Stimulated activated CD4-positive, alpha-beta T cell treated with anti-CD3 and anti-CD28 coated beads, Interleukin-2, amount 100 ng/mL, for 4 hours (primary cell): ENCODE results near the gene PEX26.
"Not testable (repeated sequence)": the region's sequence is repeated elsewhere in the genome, so short reads cannot be mapped to it uniquely, and the experiment has no call there.

Experiments
- DNase-seq: peaks from one replicate; pipeline ENCODE4 v3.0.0-alpha.2; 2020; ENCODE audit warnings: low read depth

PEX26 gene

DNA sequence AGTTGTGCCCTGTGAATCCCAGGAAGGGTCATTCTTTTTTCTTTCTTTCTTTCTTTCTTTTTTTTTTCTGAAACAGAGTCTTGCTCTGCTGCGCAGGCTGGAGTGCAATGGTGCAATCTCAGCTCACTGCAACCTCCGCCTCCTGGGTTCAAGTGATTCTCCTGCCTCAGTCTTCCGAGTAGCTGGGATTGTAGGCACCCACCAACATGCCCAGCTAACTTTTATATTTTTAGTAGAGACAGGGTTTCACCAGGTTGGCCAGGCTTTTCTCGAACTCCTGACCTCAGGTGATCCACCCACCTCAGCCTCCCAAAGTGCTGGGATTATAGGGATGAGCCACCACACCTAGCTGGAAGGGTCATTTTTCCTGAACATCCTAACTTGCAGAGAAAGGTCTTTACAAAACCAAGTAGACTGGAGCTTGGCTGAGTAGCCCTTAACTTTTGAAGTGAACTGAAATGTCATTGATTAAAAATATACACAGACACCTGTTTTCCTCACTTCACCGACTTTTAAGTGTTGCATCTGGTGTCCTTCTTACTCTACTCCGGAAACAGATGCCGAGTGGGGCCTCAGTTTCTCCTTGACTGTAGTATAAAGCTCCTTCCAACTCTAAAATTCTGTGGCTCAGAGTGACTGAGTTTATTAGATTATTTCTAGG is 6.4 kb upstream of the PEX26 start:
- not testable (repeated sequence) for DNase-seq

DNA sequence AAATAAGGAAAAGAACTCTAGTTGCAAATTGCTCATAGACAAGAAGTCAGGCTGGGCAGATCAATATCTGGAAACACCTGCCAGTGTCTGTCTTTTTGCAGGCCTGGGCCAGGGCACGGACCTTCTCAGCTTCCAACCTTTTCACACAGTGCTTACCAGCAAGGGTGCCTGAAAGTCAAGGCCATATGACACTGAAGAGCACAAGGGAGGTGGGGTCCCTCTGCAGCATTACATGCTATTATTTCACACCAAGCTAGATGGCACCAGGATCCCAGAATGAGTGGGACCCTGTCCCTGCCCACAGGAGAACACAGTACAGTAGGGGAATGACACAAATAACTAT is 5.9 kb upstream of the PEX26 start:
- no peak for DNase-seq

DNA sequence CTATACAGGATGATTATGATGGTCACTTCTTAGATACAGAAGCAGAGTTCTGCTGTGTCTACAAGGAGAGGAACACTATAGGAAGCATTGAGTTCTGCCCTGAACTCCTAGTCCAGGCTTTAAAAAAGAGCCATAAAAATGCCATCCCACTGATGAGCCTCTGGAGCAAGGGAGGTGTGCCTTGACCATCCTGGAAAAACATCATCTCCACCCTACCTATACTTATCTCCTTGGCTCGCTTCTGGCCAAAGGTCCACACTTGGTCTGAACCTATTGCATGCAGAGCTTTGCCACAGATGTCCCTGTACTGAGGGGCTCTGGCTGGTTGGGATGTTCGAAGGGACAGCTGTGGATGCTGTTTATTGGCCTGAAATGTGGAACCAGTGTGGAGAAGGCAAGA is 4.3 kb upstream of the PEX26 start:
- DNase-seq, result no peak

DNA sequence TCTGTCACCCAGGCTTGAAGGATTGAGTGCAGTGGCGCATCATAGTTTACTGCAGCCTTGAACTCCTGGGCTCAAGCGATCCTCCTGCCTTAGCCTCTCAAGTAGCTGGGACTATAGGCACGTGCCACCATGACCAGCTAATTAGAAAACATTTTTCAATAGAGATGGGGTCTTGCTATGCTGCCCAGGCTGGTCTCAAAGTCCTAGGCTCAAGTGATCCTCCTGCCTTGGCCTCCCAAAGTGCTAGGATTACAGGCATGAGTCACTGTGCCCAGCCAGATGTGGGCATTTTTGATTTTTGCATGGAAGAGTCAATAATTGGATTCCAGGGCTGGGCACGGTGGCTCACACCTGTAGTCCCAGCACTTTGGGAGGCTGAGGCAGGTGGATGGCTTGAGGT is 3.9 kb upstream of the PEX26 start:
- DNase-seq, result not testable (repeated sequence)

DNA sequence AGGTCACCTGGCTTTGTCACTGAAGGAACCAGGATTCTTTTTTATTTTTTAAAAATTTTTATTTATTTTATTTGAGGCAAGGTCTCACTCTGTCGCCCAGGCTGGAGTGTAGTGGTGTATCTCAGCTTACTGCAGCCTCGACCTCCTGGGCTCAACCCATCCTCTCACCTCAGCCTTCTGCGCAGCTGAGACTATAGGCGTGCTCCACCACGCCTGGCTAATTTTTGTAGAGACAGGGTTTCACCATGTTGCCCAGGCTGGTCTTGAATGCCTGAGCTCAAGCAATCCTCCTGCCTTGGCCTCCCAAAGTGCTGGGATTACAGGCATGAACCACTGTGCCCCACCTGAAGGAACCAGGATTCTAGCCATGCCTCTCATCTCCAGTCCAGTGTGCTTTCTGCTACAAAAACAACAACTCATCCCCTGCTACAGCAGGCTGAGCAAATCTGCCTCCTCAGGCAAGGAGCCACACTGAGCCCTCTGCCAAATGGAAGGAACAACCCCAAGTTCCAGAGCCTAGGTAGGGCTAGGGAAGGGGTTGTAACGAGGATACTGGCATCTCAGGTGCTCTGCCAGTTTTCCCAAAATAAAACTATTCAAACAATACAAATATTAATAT is 2.6 kb upstream of the PEX26 start:
- DNase-seq, result no peak

DNA sequence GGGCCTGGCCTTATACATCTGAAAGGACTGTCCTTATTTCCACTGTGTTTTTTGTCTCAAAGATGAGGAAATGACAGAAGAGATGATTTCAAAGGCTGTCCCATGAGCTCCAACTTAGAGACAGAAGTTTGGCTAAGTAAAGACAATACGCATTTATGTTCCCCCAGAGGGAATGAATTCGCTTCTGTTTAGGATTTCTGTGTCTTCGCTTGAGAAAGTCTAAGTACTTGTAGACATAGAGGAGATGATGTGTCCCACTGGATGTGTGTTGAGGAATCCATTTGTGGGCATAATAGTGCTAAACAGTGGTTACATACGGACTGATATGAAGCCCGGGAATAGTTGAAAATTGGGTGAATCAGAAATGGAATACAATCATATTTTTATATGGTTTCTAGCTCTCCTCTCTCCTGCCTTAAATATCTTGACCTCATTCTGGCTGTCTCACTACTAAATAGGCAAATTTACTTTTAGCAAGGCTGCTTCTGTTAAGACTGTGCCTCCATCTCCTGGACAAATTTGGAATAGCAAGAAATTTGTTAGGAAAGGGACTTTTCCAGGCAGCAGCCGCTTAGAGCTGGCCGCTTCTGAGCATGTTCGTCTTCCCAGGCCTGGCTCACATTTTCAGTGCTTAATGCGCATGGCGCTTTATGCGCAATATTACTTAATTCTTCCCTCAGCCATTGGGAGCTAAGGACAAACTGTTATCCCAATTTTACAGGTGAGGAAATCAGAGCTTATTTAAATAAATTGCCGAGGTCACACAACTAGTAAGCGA is 1.9 kb upstream of the PEX26 start:
- DNase-seq, result no peak

DNA sequence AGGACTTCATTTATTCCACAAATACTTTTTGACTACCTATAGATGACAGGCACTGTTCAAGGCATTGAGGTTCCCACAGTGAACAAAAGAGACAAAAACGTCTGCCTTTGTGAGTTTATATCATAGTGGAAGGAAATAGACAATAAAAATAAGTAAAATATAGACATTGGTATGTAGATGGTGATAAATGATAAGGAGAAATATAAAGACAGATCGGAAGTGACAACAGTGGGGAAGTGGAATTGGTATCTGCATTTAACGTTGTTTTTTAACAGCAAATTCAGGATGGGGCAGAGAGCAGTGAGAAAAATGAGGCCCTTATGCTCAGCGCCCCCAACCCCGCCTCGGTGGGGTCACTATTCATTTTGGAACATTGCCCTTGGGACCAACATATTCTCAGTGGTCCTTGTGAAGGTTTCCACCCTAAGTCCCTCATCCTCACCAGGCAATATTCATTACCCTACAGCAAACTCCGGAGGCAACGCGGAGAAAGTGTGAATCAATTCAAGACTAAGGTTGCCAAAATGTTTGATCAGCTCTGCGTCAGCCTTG is 627 bp upstream of the PEX26 start:
- no peak for DNase-seq

DNA sequence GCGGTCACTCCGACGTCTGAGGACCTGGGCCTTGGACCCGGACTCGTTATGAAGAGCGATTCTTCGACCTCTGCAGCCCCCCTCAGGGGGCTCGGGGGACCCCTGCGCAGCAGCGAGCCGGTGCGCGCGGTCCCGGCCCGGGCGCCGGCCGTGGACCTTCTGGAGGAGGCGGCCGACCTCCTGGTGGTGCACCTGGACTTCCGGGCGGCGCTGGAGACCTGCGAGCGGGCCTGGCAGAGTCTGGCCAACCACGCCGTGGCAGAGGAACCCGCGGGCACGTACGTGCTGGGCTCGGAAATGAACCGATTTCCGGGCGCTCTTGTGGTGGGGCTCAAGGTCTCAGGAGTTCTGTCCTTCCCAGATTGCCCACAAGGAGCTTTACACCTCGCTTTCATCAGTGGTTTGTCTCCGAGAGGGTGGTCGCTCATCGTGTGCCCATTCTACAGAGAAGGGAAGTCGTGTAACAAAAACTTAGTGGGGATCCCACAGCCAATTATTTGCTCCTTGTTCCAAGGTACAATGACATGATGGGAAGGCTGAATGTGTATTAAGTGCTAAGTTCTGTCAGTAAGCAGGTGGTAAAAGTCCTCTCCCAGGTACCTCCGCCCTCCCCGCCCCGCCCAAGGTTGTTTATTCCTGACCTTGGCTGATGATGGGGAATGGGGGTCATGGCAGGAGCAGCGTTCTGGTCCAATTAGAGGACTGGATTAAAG is 695 bp downstream of the PEX26 start:
- no peak for DNase-seq

DNA sequence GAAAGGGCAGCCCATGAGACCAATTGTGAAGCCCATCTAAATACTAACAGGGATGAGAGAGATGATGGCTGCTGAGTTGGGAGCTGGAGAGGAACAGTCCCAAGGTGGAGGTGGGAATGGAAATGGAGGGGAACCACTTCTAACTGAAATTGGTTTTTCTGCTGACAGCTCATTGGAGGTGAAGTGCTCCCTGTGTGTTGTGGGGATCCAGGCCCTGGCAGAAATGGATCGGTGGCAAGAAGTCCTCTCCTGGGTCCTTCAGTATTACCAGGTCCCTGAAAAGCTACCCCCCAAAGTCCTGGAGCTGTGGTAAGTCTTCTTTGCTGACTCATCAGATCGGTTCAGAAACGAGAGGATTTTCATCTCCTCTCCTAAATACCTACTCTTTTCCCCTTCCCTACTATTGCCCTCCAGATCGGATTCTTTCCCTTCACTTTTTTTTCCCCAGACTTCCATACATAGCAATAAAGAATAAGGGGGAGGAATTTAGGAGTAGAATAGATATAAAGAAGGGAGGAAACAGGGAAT is 2.0 kb downstream of the PEX26 start:
- DNase-seq, result no peak

DNA sequence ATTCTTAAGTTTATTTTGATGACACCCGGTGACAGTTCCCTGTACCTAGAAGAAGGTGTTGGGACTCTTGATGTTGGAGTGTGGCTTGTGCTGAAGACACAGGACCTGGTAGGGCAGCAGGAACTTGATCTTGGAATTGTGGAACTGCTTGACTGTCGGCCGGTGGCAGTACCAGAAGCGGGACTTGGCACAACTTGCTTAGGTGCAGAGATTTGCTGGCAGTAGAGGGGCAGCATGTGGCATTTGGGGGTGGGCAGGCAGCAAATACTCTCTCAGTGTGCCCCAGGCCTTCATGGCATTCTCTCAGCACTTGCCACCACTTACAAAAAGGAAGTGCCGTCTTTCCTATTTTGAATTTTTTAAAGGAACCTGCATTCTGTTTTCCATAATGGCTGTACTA is 3.6 kb downstream of the PEX26 start:
- no peak for DNase-seq

DNA sequence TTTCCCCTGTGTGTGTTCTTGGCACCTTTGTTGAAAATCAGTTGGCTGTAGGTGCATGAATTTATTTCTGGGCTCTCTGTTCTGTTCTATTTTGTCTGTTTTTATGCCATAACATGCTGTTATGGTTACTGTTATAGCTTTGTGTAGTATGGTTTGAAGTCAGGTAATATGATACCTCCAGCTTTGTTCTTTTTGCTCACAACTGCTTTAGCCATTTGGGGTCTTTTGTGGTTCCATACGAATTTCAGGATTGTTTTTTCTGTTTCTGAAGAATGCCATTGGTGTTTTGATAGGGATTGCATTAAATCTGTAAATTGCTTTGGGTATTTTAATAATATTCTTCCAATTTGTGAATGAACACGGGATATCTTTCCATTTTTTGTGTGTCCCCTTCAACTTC is 4.7 kb downstream of the PEX26 start:
- no peak for DNase-seq

DNA sequence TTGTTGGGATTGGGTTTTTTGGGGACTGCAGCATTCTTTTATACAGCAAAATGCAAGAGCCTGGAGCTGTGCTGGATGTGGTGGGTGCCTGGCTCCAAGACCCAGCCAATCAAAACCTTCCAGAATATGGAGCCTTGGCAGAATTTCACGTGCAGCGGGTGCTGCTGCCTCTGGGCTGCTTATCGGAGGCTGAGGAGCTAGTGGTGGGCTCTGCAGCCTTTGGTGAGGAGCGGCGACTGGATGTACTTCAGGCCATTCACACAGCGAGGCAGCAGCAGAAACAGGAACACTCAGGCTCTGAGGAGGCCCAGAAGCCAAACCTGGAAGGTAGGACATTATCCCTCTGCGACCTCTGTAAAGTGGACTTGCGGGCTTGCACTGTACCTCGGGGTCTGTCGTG is 5.6 kb downstream of the PEX26 start:
- DNase-seq, result no peak

DNA sequence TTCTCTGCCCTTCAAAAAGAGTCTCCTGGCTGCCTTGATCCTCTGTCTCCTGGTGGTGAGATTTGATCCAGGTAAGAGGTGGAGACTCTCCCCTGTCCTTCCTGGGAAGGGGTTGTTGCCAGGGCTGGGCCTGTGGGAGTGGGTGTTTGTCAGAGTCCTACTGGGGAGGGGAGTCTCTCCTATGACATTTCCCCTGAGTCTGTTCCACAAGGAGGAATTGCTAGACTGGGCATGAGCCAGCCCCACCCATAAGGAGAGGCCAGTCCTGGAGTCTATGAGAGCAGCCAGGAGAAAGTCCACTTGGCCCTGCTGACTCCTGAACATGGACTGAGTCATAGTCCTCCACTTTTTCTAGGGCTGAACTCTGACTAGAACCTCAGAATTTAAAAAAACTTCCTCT is 7.4 kb downstream of the PEX26 start:
- DNase-seq, result no peak

DNA sequence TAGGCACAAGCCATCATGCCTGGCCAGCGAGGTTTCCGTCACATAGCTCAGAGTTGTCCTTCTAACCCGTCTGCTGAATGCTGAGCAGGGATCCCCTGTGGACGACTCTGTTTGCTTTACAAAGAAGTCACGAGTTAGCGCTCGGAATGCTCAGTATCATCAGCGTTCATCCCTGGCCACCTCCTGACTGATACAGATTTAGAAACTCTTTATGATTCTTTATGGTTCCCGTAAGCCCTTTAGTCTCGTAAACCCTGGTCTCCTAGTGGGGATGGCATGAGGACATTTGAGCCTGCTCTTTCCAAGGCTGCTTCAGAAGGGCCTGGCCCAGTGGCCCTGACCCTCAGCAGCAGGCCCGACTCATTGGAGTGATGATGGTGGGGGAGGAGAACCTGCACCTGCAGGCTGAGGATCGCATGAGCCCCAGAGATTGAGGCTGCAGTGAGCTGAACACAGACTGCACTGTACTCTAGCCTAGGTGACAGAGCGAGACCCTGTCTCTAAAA is 9.6 kb downstream of the PEX26 start:
- DNase-seq, result no peak

DNA sequence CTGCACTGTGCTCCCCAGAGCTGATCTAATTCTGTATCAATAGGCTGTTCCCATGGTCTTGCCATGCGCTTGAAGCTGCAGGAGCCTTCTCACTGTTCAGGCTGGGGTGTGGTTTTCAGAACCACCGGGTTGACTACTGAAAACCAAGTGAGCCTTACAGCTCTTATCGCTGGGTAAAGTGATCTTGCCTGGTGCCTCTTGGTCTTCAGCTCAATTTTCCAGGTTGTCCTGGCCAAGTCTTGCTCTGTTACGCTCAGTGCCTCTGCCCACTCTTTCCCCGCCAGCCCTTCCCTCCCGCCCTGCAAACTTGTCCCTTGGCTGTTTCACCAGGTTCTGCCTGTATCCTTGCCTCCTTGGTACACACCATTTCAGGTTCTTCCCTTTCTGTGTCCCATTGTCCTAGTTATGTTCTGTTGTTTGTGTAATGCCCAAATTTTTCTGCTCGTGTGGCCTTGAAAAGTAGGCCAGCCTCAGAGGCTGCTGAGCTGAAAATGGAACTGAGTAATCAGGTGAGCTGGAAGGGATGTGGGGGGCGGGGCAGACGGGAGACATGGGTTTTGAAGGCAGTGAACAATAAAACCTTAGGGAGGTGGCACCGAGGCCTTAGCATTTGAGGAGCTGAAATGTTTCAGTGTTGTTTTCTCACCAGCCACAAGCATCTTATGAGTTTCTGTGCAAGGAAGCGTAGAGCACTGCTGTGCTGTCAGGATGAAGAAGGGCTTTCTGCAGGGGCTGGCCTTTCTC is 11.2 kb downstream of the PEX26 start:
- DNase-seq, result no peak

DNA sequence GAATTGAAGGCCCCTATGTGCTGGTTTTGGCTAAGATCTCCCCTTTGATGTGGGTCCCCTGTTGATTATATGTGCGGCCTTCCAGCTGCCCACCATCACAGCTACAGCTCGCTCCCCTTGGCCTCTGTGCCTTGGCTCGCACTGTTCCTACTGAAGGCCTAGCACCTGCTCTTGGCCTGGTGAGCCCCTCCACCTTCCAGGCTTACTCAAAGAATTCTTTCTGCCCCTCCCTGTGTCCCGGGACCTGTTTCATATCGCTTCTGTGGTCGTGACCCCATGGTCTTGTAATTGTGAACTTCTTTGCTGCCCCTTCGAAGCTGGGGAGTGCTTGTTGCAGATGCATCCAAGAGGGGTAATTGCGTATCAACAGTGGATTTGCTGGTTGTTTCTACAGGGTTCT is 12.5 kb downstream of the PEX26 start:
- no peak for DNase-seq

DNA sequence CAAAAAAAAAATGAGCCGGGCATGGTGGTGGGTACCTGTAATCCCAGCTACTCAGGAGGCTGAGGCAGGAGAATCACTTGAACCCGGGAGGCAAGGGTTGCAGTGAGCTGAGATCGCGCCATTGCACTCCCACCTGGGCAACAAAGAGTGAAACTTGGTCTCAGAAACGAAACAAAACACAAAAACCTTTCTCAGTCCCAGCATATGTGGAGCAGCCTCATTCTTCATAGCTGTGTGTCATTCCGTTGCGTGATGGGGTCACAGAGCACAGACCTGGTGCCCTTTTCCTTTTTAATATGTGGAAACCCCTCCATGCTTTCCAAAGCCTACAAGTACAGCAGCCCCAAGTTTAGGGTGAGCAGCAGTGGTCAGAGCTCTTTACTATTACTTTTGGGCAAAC is 13.7 kb downstream of the PEX26 start:
- DNase-seq, result no peak

DNA sequence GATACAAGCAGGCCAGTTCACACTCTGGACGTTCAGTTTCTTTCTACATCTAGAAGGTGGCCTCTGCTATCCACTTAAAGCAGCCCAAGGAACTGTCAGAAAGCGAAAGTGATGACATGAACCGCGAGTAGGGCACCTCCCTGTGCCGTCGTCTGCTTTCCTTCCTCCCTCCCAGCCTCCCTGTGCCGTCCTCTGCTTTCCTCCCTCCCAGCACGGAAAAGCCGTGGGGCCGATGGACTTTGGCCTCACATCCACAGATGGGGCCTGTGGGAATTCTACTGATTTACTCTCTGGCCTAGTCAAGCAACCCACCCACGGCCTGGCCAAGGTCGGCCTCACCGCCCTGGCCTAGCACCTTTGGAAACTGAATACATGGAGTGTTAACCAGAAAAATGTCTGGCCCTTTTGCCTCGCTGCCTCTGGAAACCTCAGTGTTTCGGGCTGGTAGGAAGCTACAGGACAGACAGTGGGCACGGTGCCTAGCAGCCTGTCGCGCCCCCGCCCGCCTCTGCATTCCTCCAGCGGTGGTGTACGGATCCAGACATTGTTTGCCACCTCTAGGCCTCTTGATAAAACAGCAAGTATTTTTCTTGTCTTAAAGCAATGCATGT is 14.2 kb downstream of the PEX26 start:
- no peak for DNase-seq

DNA sequence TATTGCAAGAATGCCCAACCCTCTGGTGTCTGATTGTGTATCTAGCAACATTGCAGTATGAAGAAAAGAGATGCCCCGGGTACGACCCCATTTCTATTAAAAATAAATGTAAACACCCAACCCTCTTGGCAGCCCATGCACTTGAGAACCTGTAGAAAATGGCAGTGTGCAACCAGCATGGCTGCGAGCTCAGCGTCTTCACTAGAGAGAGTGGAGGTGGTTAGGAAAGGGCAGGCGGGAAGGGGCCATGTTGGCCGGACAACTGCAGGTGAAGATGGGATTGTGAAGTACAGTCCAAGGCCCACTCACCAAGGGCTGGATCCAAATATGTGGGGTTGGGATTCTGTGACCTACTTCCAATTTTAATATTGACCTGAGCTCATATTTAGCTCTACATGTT is 15.9 kb downstream of the PEX26 start:
- DNase-seq, result no peak

DNA sequence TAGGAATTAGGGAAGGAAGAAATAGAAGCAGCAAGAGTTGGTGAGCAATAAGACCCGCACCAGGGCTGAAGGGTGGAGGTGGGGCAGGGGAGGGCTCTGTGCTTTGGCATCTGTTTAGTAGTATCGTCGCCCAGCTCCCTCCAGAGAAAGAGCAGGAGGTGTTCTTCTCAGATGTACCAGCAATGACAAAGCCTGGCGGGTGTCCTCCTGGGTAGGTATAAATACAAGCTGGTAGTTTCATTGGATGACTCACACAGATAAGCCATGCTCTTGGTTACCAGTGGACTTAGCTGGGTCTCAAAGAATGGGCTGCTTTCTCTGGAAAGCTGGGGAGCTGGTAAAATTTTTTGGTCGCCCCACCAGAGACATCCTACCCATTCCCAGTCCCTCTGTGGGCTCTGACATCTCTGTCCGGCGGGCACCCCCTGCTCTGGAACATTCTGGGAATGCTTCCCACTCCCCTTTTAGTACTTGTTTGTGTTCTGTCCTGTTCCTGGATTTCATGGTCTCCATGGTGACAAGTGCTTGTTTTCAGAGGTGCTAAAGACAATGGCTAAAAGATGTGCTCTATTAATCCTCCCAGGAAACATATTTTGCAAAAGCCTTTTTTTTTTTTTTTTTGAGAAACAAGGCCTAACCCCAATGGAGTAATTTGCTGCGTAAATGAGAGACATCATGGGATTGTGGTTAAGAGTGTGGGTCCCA is 17.5 kb downstream of the PEX26 start:
- no peak for DNase-seq
